ENCODE results near the gene C19orf47.

DNA sequence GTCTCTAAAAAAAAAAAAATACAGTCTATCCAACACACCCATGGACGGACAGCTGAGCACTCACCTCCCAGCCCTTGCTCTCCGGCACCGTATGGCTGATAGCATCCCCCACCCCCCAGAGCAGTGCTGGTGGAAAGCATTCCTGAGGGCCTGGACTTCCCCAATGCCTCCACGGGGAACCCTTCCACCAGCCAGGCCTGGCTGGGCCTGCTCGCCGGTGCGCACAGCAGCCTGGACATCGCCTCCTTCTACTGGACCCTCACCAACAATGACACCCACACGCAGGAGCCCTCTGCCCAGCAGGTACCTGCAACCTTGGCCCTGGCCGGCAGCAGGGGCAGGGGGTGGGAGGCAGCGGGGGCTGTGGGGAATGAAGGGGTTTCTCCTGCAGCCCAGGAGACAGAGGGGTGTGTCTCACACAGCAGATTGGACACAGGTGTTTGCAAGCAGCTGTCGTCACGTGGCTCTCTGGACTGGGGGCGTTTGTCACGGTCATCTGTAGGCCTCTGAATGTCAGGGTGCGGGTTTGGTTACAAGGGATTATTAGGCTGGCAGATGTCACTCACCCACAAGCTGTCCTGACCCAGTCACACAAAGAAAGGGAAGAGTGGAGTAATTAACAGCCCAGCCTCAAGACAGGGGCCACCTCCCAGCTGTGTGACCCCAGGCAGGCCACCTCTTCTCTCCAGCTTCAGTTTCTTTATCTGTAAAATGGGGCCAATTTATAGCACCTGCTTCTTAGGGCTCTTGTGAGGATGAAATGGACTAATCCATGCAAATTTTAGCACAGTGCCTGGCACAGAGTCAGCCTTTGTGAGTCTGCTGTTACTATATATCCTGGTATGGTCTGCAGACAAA, 19.6 kb upstream of the C19orf47 start:
- TF ChIP-seq, protein P1, sequence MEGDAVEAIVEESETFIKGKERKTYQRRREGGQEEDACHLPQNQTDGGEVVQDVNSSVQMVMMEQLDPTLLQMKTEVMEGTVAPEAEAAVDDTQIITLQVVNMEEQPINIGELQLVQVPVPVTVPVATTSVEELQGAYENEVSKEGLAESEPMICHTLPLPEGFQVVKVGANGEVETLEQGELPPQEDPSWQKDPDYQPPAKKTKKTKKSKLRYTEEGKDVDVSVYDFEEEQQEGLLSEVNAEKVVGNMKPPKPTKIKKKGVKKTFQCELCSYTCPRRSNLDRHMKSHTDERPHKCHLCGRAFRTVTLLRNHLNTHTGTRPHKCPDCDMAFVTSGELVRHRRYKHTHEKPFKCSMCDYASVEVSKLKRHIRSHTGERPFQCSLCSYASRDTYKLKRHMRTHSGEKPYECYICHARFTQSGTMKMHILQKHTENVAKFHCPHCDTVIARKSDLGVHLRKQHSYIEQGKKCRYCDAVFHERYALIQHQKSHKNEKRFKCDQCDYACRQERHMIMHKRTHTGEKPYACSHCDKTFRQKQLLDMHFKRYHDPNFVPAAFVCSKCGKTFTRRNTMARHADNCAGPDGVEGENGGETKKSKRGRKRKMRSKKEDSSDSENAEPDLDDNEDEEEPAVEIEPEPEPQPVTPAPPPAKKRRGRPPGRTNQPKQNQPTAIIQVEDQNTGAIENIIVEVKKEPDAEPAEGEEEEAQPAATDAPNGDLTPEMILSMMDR (IDR thresholded peaks at IDR 0.05) = no peak
- TF ChIP-seq EZH2 (IDR thresholded peaks at IDR 0.05) = no peak
- TF ChIP-seq EZH2phosphoT487 (IDR thresholded peaks at IDR 0.05) = no peak

Measured in neural progenitor cell (in vitro differentiated cells).